Measurements from ENCODE around the gene YIF1B.
A peak's percentile ranks its signal among the peaks of the same experiment; 100 is the strongest.
"Not testable (repeated sequence)": the region's sequence is repeated elsewhere in the genome, so short reads cannot be mapped to it uniquely, and the experiment has no call there.

Gene YIF1B

DNA sequence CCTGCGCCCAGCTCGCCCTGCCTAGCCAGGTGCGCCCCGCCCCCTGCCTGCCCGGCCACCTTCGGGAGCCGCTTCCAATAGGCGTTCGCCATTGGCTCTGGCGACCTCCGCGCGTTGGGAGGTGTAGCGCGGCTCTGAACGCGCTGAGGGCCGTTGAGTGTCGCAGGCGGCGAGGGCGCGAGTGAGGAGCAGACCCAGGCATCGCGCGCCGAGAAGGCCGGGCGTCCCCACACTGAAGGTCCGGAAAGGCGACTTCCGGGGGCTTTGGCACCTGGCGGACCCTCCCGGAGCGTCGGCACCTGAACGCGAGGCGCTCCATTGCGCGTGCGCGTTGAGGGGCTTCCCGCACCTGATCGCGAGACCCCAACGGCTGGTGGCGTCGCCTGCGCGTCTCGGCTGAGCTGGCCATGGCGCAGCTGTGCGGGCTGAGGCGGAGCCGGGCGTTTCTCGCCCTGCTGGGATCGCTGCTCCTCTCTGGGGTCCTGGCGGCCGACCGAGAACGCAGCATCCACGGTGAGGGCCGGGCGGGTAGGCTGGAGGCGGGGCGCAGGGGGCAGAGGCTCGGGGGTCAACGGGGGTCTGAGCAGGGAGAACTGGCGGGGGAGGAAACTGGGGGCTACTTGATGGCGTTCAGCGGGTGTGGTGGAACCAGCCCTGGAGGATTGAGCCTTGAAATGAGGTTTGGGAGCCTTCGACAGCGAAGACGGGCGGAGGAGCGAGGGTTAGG, 51.1 kb downstream of the YIF1B start, which contains the start of gene SPINT2:
Gene SPINT2, plus strand, starts transcription at position 88 of the 727 bp plus-strand sequence. Its CDS starts 320 bp downstream, at position 408.
- Histone ChIP-seq H3K27me3 (ENCODE audit: insufficient read depth, insufficient read length) (no peaks in the 10 kb centered on the region), H3K4me3 (ENCODE audit: insufficient read length, low read depth) (peak within 1 kb of the TSS; percentile 82), H3K36me3 (ENCODE audit: insufficient read depth, insufficient read length, low read length) (peaks cover 3% of the 10 kb centered on the region), H3K9me3 (ENCODE audit: insufficient read depth, low read length) (no peaks in the 10 kb centered on the region), H3K4me1 (ENCODE audit: insufficient read depth, insufficient read length) (peaks cover 13% of the 10 kb centered on the region), H3K9ac (ENCODE audit: insufficient read length, low read depth) (peak within 1 kb of the TSS; percentile 94)
- no peak for TF ChIP-seq ZNF274 (IDR thresholded peaks at IDR 0.05; ENCODE audit: low read depth, low read length)
- TF ChIP-seq SUZ12 (IDR thresholded peaks at IDR 0.05; ENCODE audit: extremely low read depth, insufficient read depth, insufficient read length): no peak
- TF ChIP-seq YY1 (IDR thresholded peaks at IDR 0.05; ENCODE audit: insufficient read depth, insufficient read length): no peak
- no peak for DNase-seq (ENCODE audit: low read depth, low spot score)

DNA sequence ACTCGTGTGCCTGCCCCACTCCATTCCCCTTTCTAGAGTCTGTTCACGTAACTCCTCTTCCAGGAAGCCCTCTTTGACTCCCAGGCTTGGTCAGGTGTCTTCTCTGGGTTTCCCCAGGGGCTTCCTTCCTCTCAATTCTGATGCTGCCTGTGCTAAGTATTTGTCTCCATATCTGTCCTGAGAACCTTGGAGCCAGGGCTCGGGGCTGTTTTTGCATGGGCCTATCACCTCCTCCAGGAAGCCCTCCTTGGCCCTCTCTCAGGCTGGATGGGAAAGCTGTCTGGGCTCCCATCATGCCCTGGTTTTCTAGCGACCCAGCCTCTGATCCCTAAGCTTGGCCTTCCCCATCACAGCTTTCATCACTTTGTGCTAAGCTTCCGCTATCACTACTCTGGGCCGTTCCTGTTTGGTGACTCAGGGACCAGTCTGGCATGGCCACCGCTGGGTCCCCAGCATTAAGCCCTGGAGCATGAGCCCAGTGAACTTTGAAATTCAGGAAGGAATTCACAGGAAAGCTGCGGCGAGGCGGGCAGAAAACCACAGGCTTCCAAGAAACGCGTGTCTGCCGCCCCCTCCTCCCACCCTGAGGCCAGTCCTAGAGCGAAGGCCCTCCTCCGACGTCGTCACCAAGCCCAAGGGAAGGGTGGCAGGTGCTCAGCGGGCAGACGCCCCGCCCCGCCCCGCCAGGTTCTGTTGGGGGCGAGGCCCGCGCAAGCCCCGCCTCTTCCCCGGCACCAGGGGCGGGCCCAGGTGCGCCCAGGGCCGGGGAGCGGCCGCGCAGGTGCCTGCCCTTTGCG, 51.9 kb downstream of the YIF1B start:
- H3K9me3 ChIP-seq (ENCODE audit: insufficient read depth, low read length): no peaks in the 10 kb centered on the region
- peak overlapping the region; percentile 94 for H3K9ac ChIP-seq (ENCODE audit: insufficient read length, low read depth)
- H3K27me3 ChIP-seq (ENCODE audit: insufficient read depth, insufficient read length): no peaks in the 10 kb centered on the region
- no peak for TF ChIP-seq ZNF274 (IDR thresholded peaks at IDR 0.05; ENCODE audit: low read depth, low read length)
- TF ChIP-seq SUZ12 (IDR thresholded peaks at IDR 0.05; ENCODE audit: extremely low read depth, insufficient read depth, insufficient read length): no peak
- TF ChIP-seq YY1 (IDR thresholded peaks at IDR 0.05; ENCODE audit: insufficient read depth, insufficient read length): no peak
- H3K4me1 ChIP-seq (ENCODE audit: insufficient read depth, insufficient read length): peaks cover 13% of the 10 kb centered on the region
- DNase-seq (ENCODE audit: low read depth, low spot score): no peak
- peak overlapping the region; percentile 82 for H3K4me3 ChIP-seq (ENCODE audit: insufficient read length, low read depth)
- peaks cover 3% of the 10 kb centered on the region for H3K36me3 ChIP-seq (ENCODE audit: insufficient read depth, insufficient read length, low read length)

DNA sequence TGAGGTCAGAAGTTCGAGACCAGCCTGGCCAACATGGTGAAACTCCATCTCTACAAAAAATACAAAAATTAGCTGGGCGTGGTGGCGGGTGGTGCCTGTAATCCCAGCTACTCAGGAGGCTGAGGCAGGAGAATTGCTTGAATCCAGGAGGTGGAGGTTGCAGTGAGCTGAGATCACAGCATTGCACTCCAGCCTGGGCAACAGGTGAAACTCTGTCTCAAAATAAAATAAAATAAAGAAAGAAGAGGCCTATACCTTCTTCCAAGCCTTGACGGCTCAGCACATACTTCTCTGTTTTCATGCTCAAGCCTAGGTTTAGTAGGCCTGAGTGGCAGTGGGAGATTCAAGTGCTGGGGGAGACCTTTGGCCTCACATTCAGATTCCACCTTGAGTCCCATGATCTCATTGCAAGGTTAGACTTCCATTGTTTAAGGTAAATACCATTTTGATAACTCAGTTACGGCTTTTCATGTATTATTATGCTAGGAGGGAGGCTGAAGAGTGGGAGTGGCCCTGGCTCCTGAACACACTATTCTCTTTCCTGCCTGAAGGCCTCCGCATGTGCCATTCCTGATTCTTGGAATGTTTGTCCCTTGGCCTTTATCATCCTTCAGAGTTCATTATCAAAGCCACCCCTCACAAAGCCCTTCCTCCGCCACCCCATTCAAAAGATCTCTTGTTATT, 53.0 kb downstream of the YIF1B start:
- TF ChIP-seq ZNF274 (IDR thresholded peaks at IDR 0.05; ENCODE audit: low read depth, low read length): no peak
- TF ChIP-seq SUZ12 (IDR thresholded peaks at IDR 0.05; ENCODE audit: extremely low read depth, insufficient read depth, insufficient read length): no peak
- TF ChIP-seq YY1 (IDR thresholded peaks at IDR 0.05; ENCODE audit: insufficient read depth, insufficient read length): no peak
- no peak overlapping the region for H3K9ac ChIP-seq (ENCODE audit: insufficient read length, low read depth)
- H3K9me3 ChIP-seq (ENCODE audit: insufficient read depth, low read length): no peaks in the 10 kb centered on the region
- DNase-seq (ENCODE audit: low read depth, low spot score): no peak
- peaks cover 9% of the 10 kb centered on the region for H3K4me1 ChIP-seq (ENCODE audit: insufficient read depth, insufficient read length)
- no peaks in the 10 kb centered on the region for H3K36me3 ChIP-seq (ENCODE audit: insufficient read depth, insufficient read length, low read length)
- H3K4me3 ChIP-seq (ENCODE audit: insufficient read length, low read depth): no peak overlapping the region
- H3K27me3 ChIP-seq (ENCODE audit: insufficient read depth, insufficient read length): no peaks in the 10 kb centered on the region

DNA sequence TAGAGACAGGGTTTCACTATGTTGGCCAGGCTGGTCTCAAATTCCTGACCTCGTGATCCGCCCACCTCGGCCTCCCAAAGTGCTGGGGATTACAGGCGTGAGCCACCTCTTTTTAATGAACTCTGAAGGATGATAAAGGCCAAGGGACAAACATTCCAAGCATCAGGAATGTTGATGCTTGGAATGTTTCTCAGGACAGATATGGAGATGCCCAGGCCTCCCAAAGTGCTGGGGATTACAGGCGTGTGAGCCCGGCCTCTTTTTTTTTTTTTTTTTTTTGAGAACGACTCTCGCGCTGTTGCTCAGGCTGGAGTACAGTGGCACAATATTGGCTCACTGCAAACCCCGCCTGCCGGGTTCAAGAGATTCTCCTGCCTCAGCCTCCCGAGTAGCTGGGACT, 53.8 kb downstream of the YIF1B start:
- H3K36me3 ChIP-seq (ENCODE audit: insufficient read depth, insufficient read length, low read length); H3K4me1 ChIP-seq (ENCODE audit: insufficient read depth, insufficient read length); H3K27me3 ChIP-seq (ENCODE audit: insufficient read depth, insufficient read length); H3K9me3 ChIP-seq (ENCODE audit: insufficient read depth, low read length); H3K4me3 ChIP-seq (ENCODE audit: insufficient read length, low read depth); H3K9ac ChIP-seq (ENCODE audit: insufficient read length, low read depth); DNase-seq (ENCODE audit: low read depth, low spot score): not testable (repeated sequence)

DNA sequence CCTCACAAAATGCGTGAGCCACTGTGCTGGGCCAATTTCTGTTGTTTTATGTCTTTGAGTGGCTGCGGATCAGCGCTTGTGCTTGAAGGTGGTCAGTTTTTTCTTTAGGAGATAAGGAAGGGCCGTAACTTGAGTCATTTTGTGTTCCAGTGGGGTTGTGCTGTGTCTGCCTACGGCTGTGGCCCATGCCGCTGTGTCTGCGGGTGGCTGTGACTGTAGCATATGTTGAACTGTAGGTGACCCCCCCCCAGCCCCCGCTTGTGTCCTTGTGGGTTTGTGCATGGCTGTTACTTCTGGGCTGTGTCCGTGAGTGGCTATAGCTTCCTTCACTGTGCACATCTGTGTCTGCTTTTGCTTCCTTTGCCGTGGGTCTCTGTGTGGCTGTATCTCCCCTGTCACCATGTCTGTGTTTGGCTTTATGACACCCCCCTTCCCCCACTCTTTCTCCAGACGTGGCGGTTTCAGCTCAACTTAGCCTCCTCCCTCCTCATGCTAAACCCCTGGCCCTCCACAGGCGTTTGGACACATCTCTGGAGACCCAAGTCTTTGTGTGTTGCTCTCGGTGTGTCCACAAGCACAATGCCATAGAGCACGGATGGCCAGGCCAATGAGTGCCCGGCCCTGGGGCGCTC, 60.2 kb downstream of the YIF1B start:
- TF ChIP-seq ZNF274 (IDR thresholded peaks at IDR 0.05; ENCODE audit: low read depth, low read length): no peak
- TF ChIP-seq YY1 (IDR thresholded peaks at IDR 0.05; ENCODE audit: insufficient read depth, insufficient read length): no peak
- TF ChIP-seq SUZ12 (IDR thresholded peaks at IDR 0.05; ENCODE audit: extremely low read depth, insufficient read depth, insufficient read length): no peak
- Histone ChIP-seq H3K4me3 (ENCODE audit: insufficient read length, low read depth) (peak overlapping the region; percentile 56), H3K27me3 (ENCODE audit: insufficient read depth, insufficient read length) (peaks cover 4% of the 10 kb centered on the region), H3K36me3 (ENCODE audit: insufficient read depth, insufficient read length, low read length) (peaks cover 16% of the 10 kb centered on the region), H3K9me3 (ENCODE audit: insufficient read depth, low read length) (no peaks in the 10 kb centered on the region), H3K9ac (ENCODE audit: insufficient read length, low read depth) (peak overlapping the region; percentile 85), H3K4me1 (ENCODE audit: insufficient read depth, insufficient read length) (peaks cover 23% of the 10 kb centered on the region)
- no peak for DNase-seq (ENCODE audit: low read depth, low spot score)

DNA sequence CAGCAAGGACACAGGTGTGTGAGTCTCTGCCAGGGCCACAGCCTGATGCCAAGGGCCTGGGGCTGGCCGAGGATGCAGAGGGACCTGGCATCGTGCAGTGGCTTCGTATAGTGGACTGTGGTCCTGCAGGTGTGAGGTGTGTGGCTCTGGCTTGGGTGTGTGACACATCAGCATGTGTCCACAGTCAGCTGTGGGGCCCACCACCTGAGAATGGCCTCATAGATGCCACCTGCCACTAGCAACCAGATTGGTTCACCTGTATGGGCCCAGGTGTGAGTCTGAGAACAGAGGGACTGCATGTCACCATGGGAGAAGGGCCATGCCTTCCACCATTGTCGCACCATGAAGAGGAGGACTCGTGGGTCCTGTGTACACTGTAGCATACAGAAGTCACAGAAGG, 62.0 kb downstream of the YIF1B start:
- no peak for TF ChIP-seq YY1 (IDR thresholded peaks at IDR 0.05; ENCODE audit: insufficient read depth, insufficient read length)
- Histone ChIP-seq H3K4me3 (ENCODE audit: insufficient read length, low read depth) (no peak overlapping the region), H3K36me3 (ENCODE audit: insufficient read depth, insufficient read length, low read length) (peaks cover 17% of the 10 kb centered on the region), H3K27me3 (ENCODE audit: insufficient read depth, insufficient read length) (peaks cover 4% of the 10 kb centered on the region), H3K9me3 (ENCODE audit: insufficient read depth, low read length) (no peaks in the 10 kb centered on the region), H3K9ac (ENCODE audit: insufficient read length, low read depth) (no peak overlapping the region), H3K4me1 (ENCODE audit: insufficient read depth, insufficient read length) (peaks cover 24% of the 10 kb centered on the region)
- no peak for DNase-seq (ENCODE audit: low read depth, low spot score)

Data from NT2/D1 (cell line).